ENCODE measurements around the gene ARHGEF17.

Gene ARHGEF17

GRCh38 chr11:73313652-73314051, 5.6 kb downstream of the ARHGEF17 start:
- peak; percentile 41 to 62 (median 56) for DNase-seq

GRCh38 chr11:73314117-73314961, 6.3 kb downstream of the ARHGEF17 start:
- DNase-seq, result peak in 3 of 4 experiments; percentile 28 to 58 (median 41)

GRCh38 chr11:73315293-73316020, 7.4 kb downstream of the ARHGEF17 start:
- no peak for DNase-seq

- no peak for DNase-seq
These were observed 8.3 kb downstream of the ARHGEF17 start for GRCh38 chr11:73316422-73316821.

- DNase-seq, result no peak
These were observed 9.3 kb downstream of the ARHGEF17 start for GRCh38 chr11:73317373-73317772.

- DNase-seq, result no peak
These were observed 9.7 kb downstream of the ARHGEF17 start for GRCh38 chr11:73317803-73318202.

GRCh38 chr11:73318501-73319011, 10.5 kb downstream of the ARHGEF17 start:
- DNase-seq, result no peak

GRCh38 chr11:73320763-73321603, 12.9 kb downstream of the ARHGEF17 start:
- peak; percentile 24 to 55 (median 46) for DNase-seq

GRCh38 chr11:73321604-73322381, 13.7 kb downstream of the ARHGEF17 start:
- peak in 2 of 4 experiments; percentile 18 to 27 for DNase-seq

GRCh38 chr11:73322382-73323306, 14.6 kb downstream of the ARHGEF17 start:
- no peak for DNase-seq

GRCh38 chr11:73323464-73323863, 15.4 kb downstream of the ARHGEF17 start:
- no peak for DNase-seq

GRCh38 chr11:73324116-73324515, 16.0 kb downstream of the ARHGEF17 start:
- no peak for DNase-seq

GRCh38 chr11:73324665-73325035, 16.6 kb downstream of the ARHGEF17 start:
- DNase-seq, result no peak

GRCh38 chr11:73325036-73325981, 17.2 kb downstream of the ARHGEF17 start:
- DNase-seq, result no peak

GRCh38 chr11:73326929-73327811, 19.1 kb downstream of the ARHGEF17 start:
- DNase-seq, result no peak

GRCh38 chr11:73327812-73328364, 19.8 kb downstream of the ARHGEF17 start:
- DNase-seq, result no peak

GRCh38 chr11:73330569-73331093, 22.6 kb downstream of the ARHGEF17 start:
- DNase-seq, result peak in 3 of 4 experiments; percentile 33 to 43 (median 43)

Measured in suppressor macrophage (primary cell).